ENCODE data around the gene ADARB1. TPM values are rescaled to one million over a fixed set of nuclear protein-coding genes. Genes with fewer than 3 reads are reported as not detected.

ADARB1 gene
- total and polyA plus RNA-seq, 4 experiments from 2014 or later: 4.6 to 50.0 (median 30.9) TPM

- H3K27ac Mint-ChIP-seq: peak overlapping the region in 1 of 7 donors; percentile 7
- CTCF ChIA-PET (ENCODE audit: partially characterized antibody): interaction anchor here (1.3 to 4.9 kb wide), 4 partner anchors 11 to 166 kb away, joined by 3 to 34 read pairs (median 10); no protein-coding TSS in a partner anchor
- H3K36me3 Mint-ChIP-seq: peaks cover 12 to 30% of the 10 kb centered on the region in 2 donors
- Histone ChIP-seq H3K27ac (ENCODE audit: low read depth, low read length) (no peak overlapping the region), H3K36me3 (ENCODE audit: insufficient read depth, low read length) (peaks cover 8% of the 10 kb centered on the region), H3K27me3 (ENCODE audit: insufficient read depth, low read length) (no peaks in the 10 kb centered on the region), H3K4me3 (ENCODE audit: low read length in 2 of 2) (no peak overlapping the region), H3K9me3 (ENCODE audit: control insufficient read depth in 1 of 2, low read length in 2 of 2) (no peaks in the 10 kb centered on the region), H3K4me1 (ENCODE audit: insufficient read depth, low read length) (peaks cover 6% of the 10 kb centered on the region)
- no peaks in the 10 kb centered on the region for H3K27me3 Mint-ChIP-seq
- peaks cover 26 to 39% (median 33%) of the 10 kb centered on the region in 4 donors for H3K4me1 Mint-ChIP-seq
- no peak for DNase-seq
- no peak overlapping the region for H3K4me3 Mint-ChIP-seq
- intact Hi-C loops (cut with micrococcal nuclease): no loop called here
- no peaks in the 10 kb centered on the region for H3K9me3 Mint-ChIP-seq
- POLR2A ChIA-PET (ENCODE audit: partially characterized antibody): no interaction called here
These were observed 41.7 kb downstream of the ADARB1 start for GRCh38 chr21:45116066-45116465.

GRCh38 chr21:45117314-45117713, 42.9 kb downstream of the ADARB1 start:
- H3K4me1 Mint-ChIP-seq: peaks cover 25 to 35% (median 33%) of the 10 kb centered on the region in 4 donors
- H3K27ac Mint-ChIP-seq: peak overlapping the region in 1 of 7 donors; percentile 21
- H3K27me3 ChIP-seq (ENCODE audit: insufficient read depth, low read length): no peaks in the 10 kb centered on the region
- H3K27me3 Mint-ChIP-seq: no peaks in the 10 kb centered on the region
- H3K36me3 ChIP-seq (ENCODE audit: insufficient read depth, low read length): peaks cover 8% of the 10 kb centered on the region
- peaks cover 19 to 38% of the 10 kb centered on the region in 2 donors for H3K36me3 Mint-ChIP-seq
- H3K27ac ChIP-seq (ENCODE audit: low read depth, low read length): no peak overlapping the region
- intact Hi-C loops (cut with micrococcal nuclease): no loop called here
- DNase-seq: no peak
- H3K4me1 ChIP-seq (ENCODE audit: insufficient read depth, low read length): no peaks in the 10 kb centered on the region
- no peaks in the 10 kb centered on the region for H3K9me3 ChIP-seq (ENCODE audit: control insufficient read depth in 1 of 2, low read length in 2 of 2)
- ChIA-PET CTCF (ENCODE audit: partially characterized antibody) (interaction anchor here (0.9 to 4.9 kb wide), 4 partner anchors 11 to 167 kb away, joined by 3 to 34 read pairs (median 6); no protein-coding TSS in a partner anchor), POLR2A (ENCODE audit: partially characterized antibody) (interaction anchor here (0.7 kb wide), 1 partner anchor 809 kb away, joined by 3 read pairs; no protein-coding TSS in a partner anchor)
- no peak overlapping the region for H3K4me3 Mint-ChIP-seq
- H3K9me3 Mint-ChIP-seq: no peaks in the 10 kb centered on the region
- no peak overlapping the region for H3K4me3 ChIP-seq (ENCODE audit: low read length in 2 of 2)

- Histone ChIP-seq H3K4me1 (ENCODE audit: insufficient read depth, low read length) (no peaks in the 10 kb centered on the region), H3K9me3 (ENCODE audit: control insufficient read depth in 1 of 2, low read length in 2 of 2) (no peaks in the 10 kb centered on the region), H3K27ac (ENCODE audit: low read depth, low read length) (no peak overlapping the region), H3K27me3 (ENCODE audit: insufficient read depth, low read length) (no peaks in the 10 kb centered on the region), H3K36me3 (ENCODE audit: insufficient read depth, low read length) (peaks cover 8% of the 10 kb centered on the region), H3K4me3 (ENCODE audit: low read length in 2 of 2) (no peak overlapping the region)
- intact Hi-C loops (cut with micrococcal nuclease): no loop called here
- peak overlapping the region in 1 of 8 donors; percentile 28 for H3K4me3 Mint-ChIP-seq
- H3K27ac Mint-ChIP-seq: peak overlapping the region in 1 of 7 donors; percentile 46
- POLR2A ChIA-PET (ENCODE audit: partially characterized antibody): interaction anchor here (0.7 kb wide), 1 partner anchor 808 kb away, joined by 3 read pairs; no protein-coding TSS in a partner anchor
- H3K4me1 Mint-ChIP-seq: peaks cover 25 to 31% (median 29%) of the 10 kb centered on the region in 4 donors
- CTCF ChIA-PET (ENCODE audit: partially characterized antibody): interaction anchor here (1.3 kb wide), 2 partner anchors 10 to 168 kb away, joined by 4 to 9 read pairs; no protein-coding TSS in a partner anchor
- DNase-seq: no peak
- H3K9me3 Mint-ChIP-seq: no peaks in the 10 kb centered on the region
- no peaks in the 10 kb centered on the region for H3K27me3 Mint-ChIP-seq
- peaks cover 19 to 38% of the 10 kb centered on the region in 2 donors for H3K36me3 Mint-ChIP-seq
These were observed 43.7 kb downstream of the ADARB1 start for GRCh38 chr21:45118099-45118498.

- no peak overlapping the region for H3K27ac Mint-ChIP-seq
- H3K4me3 ChIP-seq (ENCODE audit: low read length in 2 of 2): no peak overlapping the region
- no peaks in the 10 kb centered on the region for H3K4me1 ChIP-seq (ENCODE audit: insufficient read depth, low read length)
- no peak overlapping the region for H3K4me3 Mint-ChIP-seq
- no peak for DNase-seq
- H3K9me3 Mint-ChIP-seq: no peaks in the 10 kb centered on the region
- H3K9me3 ChIP-seq (ENCODE audit: control insufficient read depth in 1 of 2, low read length in 2 of 2): no peaks in the 10 kb centered on the region
- peaks cover 22 to 29% (median 27%) of the 10 kb centered on the region in 4 donors for H3K4me1 Mint-ChIP-seq
- H3K36me3 Mint-ChIP-seq: peaks cover 19 to 36% of the 10 kb centered on the region in 2 donors
- no peaks in the 10 kb centered on the region for H3K27me3 ChIP-seq (ENCODE audit: insufficient read depth, low read length)
- CTCF ChIA-PET (ENCODE audit: partially characterized antibody): interaction anchor here (13.1 kb wide), 1 partner anchor 20 kb away, joined by 208 read pairs; no protein-coding TSS in a partner anchor
- H3K36me3 ChIP-seq (ENCODE audit: insufficient read depth, low read length): peaks cover 8% of the 10 kb centered on the region
- H3K27me3 Mint-ChIP-seq: no peaks in the 10 kb centered on the region
- POLR2A ChIA-PET (ENCODE audit: partially characterized antibody): no interaction called here
- intact Hi-C loops (cut with micrococcal nuclease): no loop called here
- H3K27ac ChIP-seq (ENCODE audit: low read depth, low read length): no peak overlapping the region
These were observed 45.4 kb downstream of the ADARB1 start for GRCh38 chr21:45119812-45120211.

DNA sequence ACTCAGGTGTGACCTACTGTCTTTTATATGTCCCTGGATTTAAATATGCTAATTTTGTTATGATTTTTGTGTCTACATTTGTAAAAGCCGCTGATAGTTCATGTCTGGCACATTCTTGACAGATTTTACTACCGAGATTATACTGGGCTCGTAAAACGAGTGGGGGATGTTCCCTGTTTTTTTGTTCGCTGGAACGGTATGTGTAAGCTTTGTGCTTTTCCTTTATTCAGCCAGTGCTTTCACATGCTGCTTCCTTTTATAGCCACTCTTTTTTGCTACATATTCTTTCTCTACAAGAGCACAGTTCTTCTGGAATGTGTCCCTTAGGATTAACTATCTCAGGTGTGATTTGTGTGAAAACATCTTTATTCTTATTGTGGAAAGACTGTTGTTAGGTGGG, 46.6 kb downstream of the ADARB1 start:
- no peak overlapping the region for H3K27ac ChIP-seq (ENCODE audit: low read depth, low read length)
- ChIA-PET POLR2A (ENCODE audit: partially characterized antibody) (no interaction called here), CTCF (ENCODE audit: partially characterized antibody) (interaction anchor here (0.9 to 13.1 kb wide), 5 partner anchors 9 to 328 kb away, joined by 3 to 208 read pairs (median 3); no protein-coding TSS in a partner anchor)
- H3K9me3 ChIP-seq (ENCODE audit: control insufficient read depth in 1 of 2, low read length in 2 of 2): no peaks in the 10 kb centered on the region
- H3K4me3 ChIP-seq (ENCODE audit: low read length in 2 of 2): no peak overlapping the region
- Mint-ChIP-seq H3K27ac (peak overlapping the region in 1 of 7 donors; percentile 37), H3K27me3 (no peaks in the 10 kb centered on the region), H3K4me1 (peaks cover 17 to 27% (median 22%) of the 10 kb centered on the region in 4 donors), H3K9me3 (no peaks in the 10 kb centered on the region), H3K36me3 (peaks cover 21 to 35% of the 10 kb centered on the region in 2 donors), H3K4me3 (no peak overlapping the region)
- no peaks in the 10 kb centered on the region for H3K4me1 ChIP-seq (ENCODE audit: insufficient read depth, low read length)
- H3K27me3 ChIP-seq (ENCODE audit: insufficient read depth, low read length): no peaks in the 10 kb centered on the region
- no peak for DNase-seq
- intact Hi-C loops (cut with micrococcal nuclease): no loop called here
- H3K36me3 ChIP-seq (ENCODE audit: insufficient read depth, low read length): peaks cover 8% of the 10 kb centered on the region

DNA sequence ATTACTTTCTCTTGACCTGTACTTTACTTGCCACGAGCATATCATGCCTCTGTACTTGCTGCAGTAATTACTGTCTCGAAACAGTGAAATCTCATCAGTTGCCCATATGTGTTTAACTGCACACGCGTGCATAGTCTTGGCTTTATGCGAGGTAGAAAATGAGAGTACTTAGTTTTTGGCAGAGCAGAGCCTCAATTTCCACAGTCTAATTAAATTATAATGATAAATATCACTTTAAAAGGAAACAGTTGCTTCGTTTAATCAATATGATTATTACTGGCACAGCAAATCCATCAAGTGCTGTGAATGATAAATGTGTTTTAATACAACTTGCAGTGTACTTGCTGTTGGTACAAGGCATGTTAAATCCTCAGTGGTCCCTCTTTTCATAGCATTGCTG, 47.6 kb downstream of the ADARB1 start:
- H3K27me3 Mint-ChIP-seq: no peaks in the 10 kb centered on the region
- no peak for DNase-seq
- Histone ChIP-seq H3K4me1 (ENCODE audit: insufficient read depth, low read length) (no peaks in the 10 kb centered on the region), H3K27ac (ENCODE audit: low read depth, low read length) (no peak overlapping the region), H3K36me3 (ENCODE audit: insufficient read depth, low read length) (peaks cover 8% of the 10 kb centered on the region), H3K27me3 (ENCODE audit: insufficient read depth, low read length) (no peaks in the 10 kb centered on the region), H3K4me3 (ENCODE audit: low read length in 2 of 2) (no peak overlapping the region), H3K9me3 (ENCODE audit: control insufficient read depth in 1 of 2, low read length in 2 of 2) (no peaks in the 10 kb centered on the region)
- intact Hi-C loops (cut with micrococcal nuclease): no loop called here
- H3K4me1 Mint-ChIP-seq: peaks cover 16 to 26% (median 22%) of the 10 kb centered on the region in 4 donors
- peaks cover 24 to 32% of the 10 kb centered on the region in 2 donors for H3K36me3 Mint-ChIP-seq
- H3K4me3 Mint-ChIP-seq: no peak overlapping the region
- ChIA-PET POLR2A (ENCODE audit: partially characterized antibody) (no interaction called here), CTCF (ENCODE audit: partially characterized antibody) (interaction anchor here (0.9 to 13.1 kb wide), 5 partner anchors 8 to 329 kb away, joined by 3 to 208 read pairs (median 5); no protein-coding TSS in a partner anchor)
- H3K9me3 Mint-ChIP-seq: no peaks in the 10 kb centered on the region
- H3K27ac Mint-ChIP-seq: no peak overlapping the region

DNA sequence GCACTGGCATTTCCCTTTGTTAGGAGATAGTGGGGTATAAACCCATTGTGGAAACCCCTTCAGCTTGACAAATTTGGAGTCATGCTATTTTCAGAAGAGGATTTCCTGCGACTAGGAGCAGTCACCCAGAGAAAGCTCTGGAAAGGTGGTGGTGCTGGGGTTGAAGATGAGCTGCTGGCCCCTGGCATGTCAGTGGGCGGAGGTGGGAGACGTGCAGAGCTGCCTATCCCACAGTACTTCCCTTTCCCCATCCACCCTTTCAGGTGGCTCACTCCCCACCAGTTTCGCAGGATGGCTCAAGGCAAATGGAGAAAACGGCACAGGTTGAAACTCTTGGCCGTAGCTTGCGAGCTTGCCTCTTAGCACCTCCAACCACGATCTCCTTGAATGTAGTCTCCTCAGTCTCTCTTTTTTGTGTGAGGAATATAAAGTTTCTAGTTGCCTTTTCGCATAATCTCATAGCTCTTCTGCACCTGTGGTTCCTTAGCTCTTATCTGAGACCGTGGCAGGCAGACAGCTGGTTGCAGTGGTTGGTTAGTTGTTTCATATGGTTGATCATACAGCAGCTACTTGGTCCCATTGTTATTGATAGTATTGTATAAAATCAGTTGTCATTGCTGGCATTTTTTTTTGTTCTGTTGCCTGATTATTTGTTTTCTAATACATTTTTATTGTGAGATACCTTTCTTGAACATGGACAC, 48.2 kb downstream of the ADARB1 start:
- peaks cover 16 to 30% (median 23%) of the 10 kb centered on the region in 4 donors for H3K4me1 Mint-ChIP-seq
- no peak overlapping the region for H3K4me3 ChIP-seq (ENCODE audit: low read length in 2 of 2)
- H3K27ac Mint-ChIP-seq: peak overlapping the region in 3 of 7 donors; percentile 13 to 88 (median 76)
- H3K9me3 Mint-ChIP-seq: no peaks in the 10 kb centered on the region
- H3K27me3 Mint-ChIP-seq: no peaks in the 10 kb centered on the region
- intact Hi-C loops (cut with micrococcal nuclease): no loop called here
- H3K4me1 ChIP-seq (ENCODE audit: insufficient read depth, low read length): no peaks in the 10 kb centered on the region
- H3K36me3 Mint-ChIP-seq: peaks cover 21 to 28% of the 10 kb centered on the region in 2 donors
- ChIA-PET CTCF (ENCODE audit: partially characterized antibody) (interaction anchor here (0.9 to 13.1 kb wide), 5 partner anchors 18 to 174 kb away, joined by 3 to 208 read pairs (median 5); no protein-coding TSS in a partner anchor), POLR2A (ENCODE audit: partially characterized antibody) (no interaction called here)
- H3K27ac ChIP-seq (ENCODE audit: low read depth, low read length): no peak overlapping the region
- no peaks in the 10 kb centered on the region for H3K27me3 ChIP-seq (ENCODE audit: insufficient read depth, low read length)
- DNase-seq: no peak
- H3K9me3 ChIP-seq (ENCODE audit: control insufficient read depth in 1 of 2, low read length in 2 of 2): no peaks in the 10 kb centered on the region
- H3K36me3 ChIP-seq (ENCODE audit: insufficient read depth, low read length): peaks cover 8% of the 10 kb centered on the region
- H3K4me3 Mint-ChIP-seq: no peak overlapping the region
